Ovary (tissue), 9 donors: ENCODE measurements around the gene ATP8B3. TPM values are rescaled to one million over a fixed set of nuclear protein-coding genes. Genes with fewer than 3 reads are reported as not detected.

Experiments used
- DNase-seq, 5 donors: peaks; one replicate each; pipeline ENCODE4 v3.0.0-alpha.2; 2019 to 2020
- H3K27ac ChIP-seq, 2 donors: fragments of 200-600 bp; one replicate each; pipeline versions ENCODE4 v1.5.1 to v1.8.0; 2019 to 2022
- H3K27me3 ChIP-seq: fragments of 200-600 bp; one replicate; pipeline ENCODE4 v1.8.0; 2022
- H3K36me3 ChIP-seq: fragments of 200-600 bp; sonication (generic); one replicate; pipeline ENCODE4 v1.5.1; 2019
- H3K4me1 ChIP-seq: one replicate; pipeline ENCODE4 v1.8.1; 2013; ENCODE audit warnings: mild to moderate bottlenecking, moderate library complexity; ENCODE audit not compliant: insufficient read depth
- H3K4me3 ChIP-seq: fragments of 200-600 bp; sonication (generic); one replicate; pipeline ENCODE4 v1.5.1; 2017
- H3K9me3 ChIP-seq, 2 donors: fragments of 200-600 bp in 1 of 2; sonication (generic) in 1 of 2; one replicate each; pipeline versions ENCODE4 v1.5.1 to v1.8.1; 2013 to 2019; ENCODE audit warnings: mild to moderate bottlenecking in 1 of 2, moderate library complexity in 1 of 2
- CTCF ChIP-seq, 3 donors: fragments of 450-650 bp in 2 of 3; fragments of 200-600 bp in 1 of 3; IDR thresholded peaks; one replicate each; pipeline versions ENCODE4 v1.5.1 to v1.8.0; 2016 to 2022; ENCODE audit warnings: antibody characterized with exemption in 3 of 3, mild to moderate bottlenecking in 1 of 3
- EP300 ChIP-seq: sonication (generic); formaldehyde crosslinking; IDR thresholded peaks from one replicate; pipeline ENCODE4 v1.6.1; 2017; ENCODE audit warnings: antibody characterized with exemption
- POLR2A ChIP-seq: fragments of 450-650 bp; IDR thresholded peaks from one replicate; pipeline ENCODE4 v1.6.1; 2017; ENCODE audit warnings: antibody characterized with exemption, mild to moderate bottlenecking, moderate library complexity
- WGBS, 3 donors: extraction: QIAGEN DNeasy Blood & Tissue Kit in 1 of 3; methylation state at CpG; one replicate each; pipeline versions ENCODE4 v1.1.5 to v1.1.7; 2013 to 2017; 5-methylcytosine and 5-hydroxymethylcytosine counted together
- intact Hi-C, 4 donors: fragments of 100-400 bp; cut with DNase I; formaldehyde crosslinking; loops; one replicate each; pipeline versions ENCODE4 v1.11.0 to v1.15.1; 2022 to 2023
- polyA plus RNA-seq, 2 donors: library from polyadenylated mRNA; stranded (reverse); fragments of 200-250 nt in 1 of 2; fragments of 350-450 nt in 1 of 2; fragmentation: Illumina TruSeq in 1 of 2; extraction: RNeasy Lipid Tissue Mini Kit (QIAGEN cat#74804) in 1 of 2; gene quantifications; one replicate each; pipeline ENCODE4 v1.2.3, GENCODE V29; 2013 to 2014
- total RNA-seq, 7 donors: library from RNA; depleted of rRNA in 2 of 7; stranded (reverse); fragments of >200 nt in 2 of 7; fragmentation: NEBNext Ultra II Directional in 3 of 7; extraction: Animal tissue kit (Norgen Biotek cat#: 25700) in 3 of 7; gene quantifications; one replicate each; pipeline versions ENCODE4 v1.1.0 to v1.2.4, GENCODE V29; 2016 to 2023
- donor health status: DM: no; HTN: no; CAD: no; lungs with moderate emphysema.
- donor health status: DM: no; HTN: no; CAD: no.
- donor health status: Bipolar disorder and iron deficiency.
- donor health status: DM: yes; HTN: yes; CAD: no.
- donor health status: DM: no; HTN: no; CAD: no.
- donor health status: DM: yes; HTN: yes; CAD: no.

The ATP8B3 gene
- total and polyA plus RNA-seq, 9 donors, result 0.72 to 3.2 (median 1.5) TPM

GRCh38 chr19:1756705-1757465 lies 55.2 kb downstream of the ATP8B3 start:
- WGBS, 3 donors, result 3 to 5% (median 3%) methylated on average over 23 to 29 of the region's 29 CpGs
- no peaks in the 10 kb centered on the region for H3K36me3 ChIP-seq
- H3K27ac ChIP-seq, result no peak overlapping the region
- H3K4me1 ChIP-seq, result no peaks in the 10 kb centered on the region
- DNase-seq, result no peak
- no peaks in the 10 kb centered on the region for H3K9me3 ChIP-seq
- TF ChIP-seq POLR2A (no peak), CTCF (IDR thresholded peaks at IDR 0.05) (no peak), EP300 (no peak)
- H3K27me3 ChIP-seq, result peaks cover 6% of the 10 kb centered on the region
- H3K4me3 ChIP-seq, result no peak overlapping the region
- intact Hi-C loops, result no loop called here

- Histone ChIP-seq H3K27ac (no peak overlapping the region), H3K4me1 (no peaks in the 10 kb centered on the region), H3K27me3 (peaks cover 3% of the 10 kb centered on the region), H3K36me3 (no peaks in the 10 kb centered on the region), H3K9me3 (no peaks in the 10 kb centered on the region), H3K4me3 (no peak overlapping the region)
- TF ChIP-seq POLR2A, result no peak
- no peak for TF ChIP-seq CTCF (IDR thresholded peaks at IDR 0.05)
- TF ChIP-seq EP300, result no peak
- intact Hi-C loops, result no loop called here
- WGBS, 3 donors, result 3 to 4% (median 3%) methylated on average over 20 of the region's 20 CpGs
- no peak for DNase-seq
Observed at GRCh38 chr19:1756264-1756663, 55.8 kb downstream of the ATP8B3 start.

GRCh38 chr19:1755467-1756171 lies 56.5 kb downstream of the ATP8B3 start:
- H3K27me3 ChIP-seq, result peaks cover 2% of the 10 kb centered on the region
- H3K27ac ChIP-seq, result no peak overlapping the region
- DNase-seq, result no peak
- TF ChIP-seq CTCF (IDR thresholded peaks at IDR 0.05) (no peak), POLR2A (no peak), EP300 (no peak)
- H3K4me1 ChIP-seq, result no peaks in the 10 kb centered on the region
- intact Hi-C loops, result no loop called here
- H3K4me3 ChIP-seq, result no peak overlapping the region
- WGBS, 3 donors, result 1 to 2% (median 1%) methylated on average over 40 to 43 of the region's 43 CpGs
- H3K9me3 ChIP-seq, result no peaks in the 10 kb centered on the region
- H3K36me3 ChIP-seq, result no peaks in the 10 kb centered on the region

- no peak overlapping the region for H3K27ac ChIP-seq
- no peak for DNase-seq
- 1 to 2% (median 1%) methylated on average over 52 to 80 of the region's 80 CpGs for WGBS, 3 donors
- H3K27me3 ChIP-seq, result peaks cover 2% of the 10 kb centered on the region
- H3K4me1 ChIP-seq, result no peaks in the 10 kb centered on the region
- H3K9me3 ChIP-seq, result no peaks in the 10 kb centered on the region
- TF ChIP-seq CTCF (IDR thresholded peaks at IDR 0.05) (no peak), EP300 (no peak), POLR2A (no peak)
- no peaks in the 10 kb centered on the region for H3K36me3 ChIP-seq
- intact Hi-C loops, result no loop called here
- H3K4me3 ChIP-seq, result no peak overlapping the region
Observed at GRCh38 chr19:1754636-1755466, 57.2 kb downstream of the ATP8B3 start.
